GM19193 (cell line): ENCODE data around the gene ZNF530.

Source experiments
- POLR2A ChIP-seq: IDR thresholded peaks from 4 replicates; pipeline ENCODE4 v1.6.1; 2011; ENCODE audit not compliant: insufficient read depth, insufficient read length; ENCODE audit errors: extremely low read depth

Gene ZNF530

GRCh38 chr19:57599761-57600383, at the start of gene ZNF530:
TSS of gene ZNF530 (plus strand) at chr19:57599885. CDS start at chr19:57604346, 4,461 bp downstream.
- peak; percentile 57 for TF ChIP-seq POLR2A

- no peak for TF ChIP-seq POLR2A
Observed at GRCh38 chr19:57552432-57552831, 47.3 kb upstream of the ZNF530 start.

- no peak for TF ChIP-seq POLR2A
Observed at GRCh38 chr19:57557659-57558058, 42.0 kb upstream of the ZNF530 start.

GRCh38 chr19:57558525-57558924, 41.2 kb upstream of the ZNF530 start:
- no peak for TF ChIP-seq POLR2A

GRCh38 chr19:57559008-57559403, 40.7 kb upstream of the ZNF530 start:
- no peak for TF ChIP-seq POLR2A

- TF ChIP-seq POLR2A, result peak; percentile 66
Observed at GRCh38 chr19:57559404-57560025, 40.2 kb upstream of the ZNF530 start, which contains the start of gene ZNF550. TSS of gene ZNF550 (minus strand) at chr19:57559863. CDS start at chr19:57559682, 181 bp downstream.

- no peak for TF ChIP-seq POLR2A
Observed at GRCh38 chr19:57560049-57560491, 39.6 kb upstream of the ZNF530 start.

GRCh38 chr19:57563547-57563946, 36.1 kb upstream of the ZNF530 start:
- TF ChIP-seq POLR2A, result no peak

GRCh38 chr19:57566396-57567265, 33.1 kb upstream of the ZNF530 start:
- TF ChIP-seq POLR2A, result no peak

GRCh38 chr19:57570707-57571106, 29.0 kb upstream of the ZNF530 start:
- TF ChIP-seq POLR2A, result no peak

GRCh38 chr19:57572415-57572947, 27.2 kb upstream of the ZNF530 start:
- no peak for TF ChIP-seq POLR2A

- TF ChIP-seq POLR2A, result no peak
Observed at GRCh38 chr19:57576661-57577060, 23.0 kb upstream of the ZNF530 start.

- TF ChIP-seq POLR2A, result peak; percentile 64
Observed at GRCh38 chr19:57578487-57579205, 21.0 kb upstream of the ZNF530 start, which contains the start of gene ZNF416. TSS of gene ZNF416 (minus strand) at chr19:57578911. CDS start at chr19:57578704, 207 bp downstream.

- TF ChIP-seq POLR2A, result no peak
Observed at GRCh38 chr19:57583104-57583520, 16.6 kb upstream of the ZNF530 start.

GRCh38 chr19:57583521-57584416, 15.9 kb upstream of the ZNF530 start, which contains the start of gene ZIK1:
TSS of gene ZIK1 (plus strand) at chr19:57584145. CDS start at chr19:57584357, 212 bp downstream.
- TF ChIP-seq POLR2A, result peak; percentile 52
